OCI-LY7 (cell line): ENCODE results near the gene C10orf62. TPM values are rescaled to one million over a fixed set of nuclear protein-coding genes. Genes with fewer than 3 reads are reported as not detected.

ENCODE experiments used
- BruUV-seq: library from RNA; stranded (reverse); fragments of 400-500 nt; replicated peaks from 2 replicates; lab custom pipeline; 2021; lab: Mats Ljungman, UMichigan
- CTCF ChIA-PET: fragments of 300-600 bp; sonication (Branson Sonifier 250); formaldehyde crosslinking; loops from one replicate; lab custom pipeline; 2022; ENCODE audit warnings: antibody characterized with exemption; ENCODE audit not compliant: unreplicated experiment; lab: Charles Lee
- POLR2A ChIA-PET: fragments of 300-600 bp; sonication (Branson Sonifier 250); formaldehyde crosslinking; loops from one replicate; lab custom pipeline; 2022; ENCODE audit warnings: antibody characterized with exemption; lab: Charles Lee
- DNase-seq: peaks from one replicate; pipeline ENCODE4 v3.0.0-alpha.2; 2015; ENCODE audit warnings: low spot score
- H2AFZ ChIP-seq: fragments of 200-600 bp; sonication (generic), shearing (Covaris generic); 2 replicates; pipeline ENCODE4 v1.6.1; 2014; ENCODE audit warnings: mild to moderate bottlenecking, antibody characterized with exemption, low read length, moderate library complexity
- H3K27ac ChIP-seq: fragments of 200-600 bp; sonication (generic); 2 replicates; pipeline ENCODE4 v1.5.1; 2014; ENCODE audit warnings: mixed run types, low read depth, mild to moderate bottlenecking, moderate library complexity, low read length, inconsistent platforms; ENCODE audit not compliant: poor library complexity, severe bottlenecking
- H3K36me3 ChIP-seq: fragments of 200-600 bp; sonication (generic); 2 replicates; pipeline ENCODE4 v1.6.1; 2014; ENCODE audit warnings: mild to moderate bottlenecking, antibody characterized with exemption, low read length, moderate library complexity, mixed read lengths; ENCODE audit not compliant: insufficient read depth
- H3K4me1 ChIP-seq: fragments of 200-600 bp; sonication (generic); 2 replicates; pipeline ENCODE4 v1.5.1; 2014; ENCODE audit warnings: mild to moderate bottlenecking, low read length; ENCODE audit not compliant: insufficient read depth, poor library complexity, severe bottlenecking
- H3K4me2 ChIP-seq: fragments of 200-600 bp; sonication (generic); 2 replicates; pipeline ENCODE4 v1.6.1; 2014; ENCODE audit warnings: mild to moderate bottlenecking, low read length
- H3K4me3 ChIP-seq: fragments of 200-600 bp; sonication (generic); 2 replicates; pipeline ENCODE4 v1.5.1; 2014; ENCODE audit warnings: mild to moderate bottlenecking, low read depth, low read length; ENCODE audit not compliant: poor library complexity, severe bottlenecking
- H3K79me2 ChIP-seq: fragments of 200-600 bp; sonication (generic); 2 replicates; pipeline ENCODE4 v1.6.1; 2016; ENCODE audit warnings: low read depth, mild to moderate bottlenecking, low read length, moderate library complexity, mixed read lengths; ENCODE audit not compliant: insufficient read depth
- H3K9me2 ChIP-seq: fragments of 200-600 bp; sonication (generic); 2 replicates; pipeline ENCODE4 v1.6.1; 2016; ENCODE audit warnings: mild to moderate bottlenecking, low read length, mixed read lengths; ENCODE audit not compliant: insufficient read depth
- H3K9me3 ChIP-seq: fragments of 200-600 bp; sonication (generic); 2 replicates; pipeline ENCODE4 v1.6.1; 2014; ENCODE audit warnings: mild to moderate bottlenecking, mixed run types, low read length, mixed read lengths
- H4K20me1 ChIP-seq: fragments of 200-600 bp; sonication (generic); 2 replicates; pipeline ENCODE4 v1.6.1; 2014; ENCODE audit warnings: mild to moderate bottlenecking, antibody characterized with exemption, low read length, moderate library complexity, mixed read lengths; ENCODE audit not compliant: insufficient read depth
- EZH2phosphoT487 ChIP-seq: fragments of 200-600 bp; sonication (generic); IDR thresholded peaks from 2 replicates; pipeline ENCODE4 v1.6.1; 2018; ENCODE audit warnings: low read depth, borderline replicate concordance, mild to moderate bottlenecking, mixed run types, antibody characterized with exemption, low read length, moderate library complexity, mixed read lengths
- intact Hi-C: fragments of 100-400 bp; cut with micrococcal nuclease; formaldehyde crosslinking; loops from one replicate; pipeline ENCODE4 v1.10.0; 2022; ENCODE audit not compliant: unreplicated experiment
- total RNA-seq, 2 experiments: library from RNA; depleted of rRNA in 1 of 2; stranded (reverse); fragments of >200 nt in 1 of 2; shearing (Covaris generic) in 1 of 2; gene quantifications; 2 replicates each; pipeline ENCODE4 v1.2.3, GENCODE V29; 2014 to 2022
- TF ChIP-seq, protein P1 (sequence below): fragments of 200-600 bp; sonication (generic); conservative IDR thresholded peaks from 2 replicates; pipeline ENCODE4 v1.5.1; 2014; ENCODE audit warnings: mild to moderate bottlenecking, antibody characterized with exemption, low read length, moderate library complexity, mixed read lengths

Gene C10orf62
- total RNA-seq, 2 experiments from 2014 or later: not detected

GRCh38 chr10:97546456-97547270, 42.9 kb upstream of the C10orf62 start:
- H3K9me3 ChIP-seq: no peaks in the 10 kb centered on the region
- H4K20me1 ChIP-seq: no peaks in the 10 kb centered on the region
- H3K36me3 ChIP-seq: no peaks in the 10 kb centered on the region
- H3K4me1 ChIP-seq: no peaks in the 10 kb centered on the region
- H3K4me3 ChIP-seq: no peak overlapping the region
- TF ChIP-seq, protein P1, sequence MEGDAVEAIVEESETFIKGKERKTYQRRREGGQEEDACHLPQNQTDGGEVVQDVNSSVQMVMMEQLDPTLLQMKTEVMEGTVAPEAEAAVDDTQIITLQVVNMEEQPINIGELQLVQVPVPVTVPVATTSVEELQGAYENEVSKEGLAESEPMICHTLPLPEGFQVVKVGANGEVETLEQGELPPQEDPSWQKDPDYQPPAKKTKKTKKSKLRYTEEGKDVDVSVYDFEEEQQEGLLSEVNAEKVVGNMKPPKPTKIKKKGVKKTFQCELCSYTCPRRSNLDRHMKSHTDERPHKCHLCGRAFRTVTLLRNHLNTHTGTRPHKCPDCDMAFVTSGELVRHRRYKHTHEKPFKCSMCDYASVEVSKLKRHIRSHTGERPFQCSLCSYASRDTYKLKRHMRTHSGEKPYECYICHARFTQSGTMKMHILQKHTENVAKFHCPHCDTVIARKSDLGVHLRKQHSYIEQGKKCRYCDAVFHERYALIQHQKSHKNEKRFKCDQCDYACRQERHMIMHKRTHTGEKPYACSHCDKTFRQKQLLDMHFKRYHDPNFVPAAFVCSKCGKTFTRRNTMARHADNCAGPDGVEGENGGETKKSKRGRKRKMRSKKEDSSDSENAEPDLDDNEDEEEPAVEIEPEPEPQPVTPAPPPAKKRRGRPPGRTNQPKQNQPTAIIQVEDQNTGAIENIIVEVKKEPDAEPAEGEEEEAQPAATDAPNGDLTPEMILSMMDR: no peak
- no peak for TF ChIP-seq EZH2phosphoT487
- POLR2A ChIA-PET: interaction anchor here (0.6 to 1.1 kb wide), 4 partner anchors 41 to 181 kb away, joined by 3 to 5 read pairs (median 4); no protein-coding TSS in a partner anchor
- H3K9me2 ChIP-seq: no peaks in the 10 kb centered on the region
- H3K4me2 ChIP-seq: no peak overlapping the region
- BruUV-seq: no TSS peak
- H3K27ac ChIP-seq: no peak overlapping the region
- H3K79me2 ChIP-seq: no peaks in the 10 kb centered on the region
- no peak for DNase-seq
- CTCF ChIA-PET: no interaction called here
- no peak overlapping the region for H2AFZ ChIP-seq
- intact Hi-C loops: no loop called here

DNA sequence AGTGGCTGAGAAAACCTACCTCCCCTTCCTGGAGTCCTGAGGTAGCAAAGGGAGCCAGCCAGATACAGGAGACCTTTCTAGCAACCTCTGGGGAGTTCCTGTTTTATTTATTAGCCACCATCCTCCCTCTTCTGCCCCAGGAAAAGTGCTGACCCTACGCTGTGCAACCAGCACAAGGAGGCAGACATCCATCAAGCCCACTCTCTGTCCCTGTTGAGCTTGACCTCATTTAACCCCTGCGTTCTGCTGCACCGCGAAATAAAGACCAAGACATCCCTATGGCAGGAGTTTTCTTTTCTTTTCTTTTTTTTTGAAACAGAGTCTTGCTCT, 42.3 kb upstream of the C10orf62 start:
- Histone ChIP-seq H3K9me2 (no peaks in the 10 kb centered on the region), H3K4me2 (no peak overlapping the region), H2AFZ (no peak overlapping the region), H3K4me3 (no peak overlapping the region), H4K20me1 (no peaks in the 10 kb centered on the region), H3K36me3 (no peaks in the 10 kb centered on the region), H3K4me1 (no peaks in the 10 kb centered on the region), H3K79me2 (no peaks in the 10 kb centered on the region), H3K27ac (no peak overlapping the region), H3K9me3 (no peaks in the 10 kb centered on the region)
- BruUV-seq: no TSS peak
- DNase-seq: no peak
- intact Hi-C loops: no loop called here
- no peak for TF ChIP-seq EZH2phosphoT487
- TF ChIP-seq, protein P1: no peak
- POLR2A ChIA-PET: interaction anchor here (0.8 to 1.0 kb wide), 2 partner anchors 10 to 109 kb away, joined by 3 to 6 read pairs; no protein-coding TSS in a partner anchor
- CTCF ChIA-PET: no interaction called here

GRCh38 chr10:97547962-97548361, 41.6 kb upstream of the C10orf62 start:
- ChIA-PET CTCF (no interaction called here), POLR2A (interaction anchor here (0.7 to 1.0 kb wide), 2 partner anchors 11 to 14 kb away, joined by 3 to 6 read pairs; no protein-coding TSS in a partner anchor)
- no peak overlapping the region for H3K4me2 ChIP-seq
- no peaks in the 10 kb centered on the region for H4K20me1 ChIP-seq
- H2AFZ ChIP-seq: no peak overlapping the region
- no peak overlapping the region for H3K4me3 ChIP-seq
- H3K79me2 ChIP-seq: no peaks in the 10 kb centered on the region
- no peaks in the 10 kb centered on the region for H3K36me3 ChIP-seq
- BruUV-seq: no TSS peak
- H3K9me2 ChIP-seq: no peaks in the 10 kb centered on the region
- no peak overlapping the region for H3K27ac ChIP-seq
- TF ChIP-seq, protein P1: no peak
- no peak for TF ChIP-seq EZH2phosphoT487
- DNase-seq: no peak
- no peaks in the 10 kb centered on the region for H3K4me1 ChIP-seq
- intact Hi-C loops: no loop called here
- H3K9me3 ChIP-seq: no peaks in the 10 kb centered on the region
